Superior temporal gyrus (tissue), 1 donor: ENCODE data around the gene PTPRN2.
"Not testable (repeated sequence)": the region's sequence is repeated elsewhere in the genome, so short reads cannot be mapped to it uniquely, and the experiment has no call there.

ENCODE experiments used
- DNase-seq: peaks from one replicate; pipeline ENCODE4 v3.0.0-alpha.2; 2016; ENCODE audit errors: extremely low spot score

The PTPRN2 gene

GRCh38 chr7:158322616-158323530 is 264.8 kb downstream of the PTPRN2 start:
- peak; percentile 4 for DNase-seq

- DNase-seq = no peak
Observed at GRCh38 chr7:158321936-158322615, 265.5 kb downstream of the PTPRN2 start.

DNA sequence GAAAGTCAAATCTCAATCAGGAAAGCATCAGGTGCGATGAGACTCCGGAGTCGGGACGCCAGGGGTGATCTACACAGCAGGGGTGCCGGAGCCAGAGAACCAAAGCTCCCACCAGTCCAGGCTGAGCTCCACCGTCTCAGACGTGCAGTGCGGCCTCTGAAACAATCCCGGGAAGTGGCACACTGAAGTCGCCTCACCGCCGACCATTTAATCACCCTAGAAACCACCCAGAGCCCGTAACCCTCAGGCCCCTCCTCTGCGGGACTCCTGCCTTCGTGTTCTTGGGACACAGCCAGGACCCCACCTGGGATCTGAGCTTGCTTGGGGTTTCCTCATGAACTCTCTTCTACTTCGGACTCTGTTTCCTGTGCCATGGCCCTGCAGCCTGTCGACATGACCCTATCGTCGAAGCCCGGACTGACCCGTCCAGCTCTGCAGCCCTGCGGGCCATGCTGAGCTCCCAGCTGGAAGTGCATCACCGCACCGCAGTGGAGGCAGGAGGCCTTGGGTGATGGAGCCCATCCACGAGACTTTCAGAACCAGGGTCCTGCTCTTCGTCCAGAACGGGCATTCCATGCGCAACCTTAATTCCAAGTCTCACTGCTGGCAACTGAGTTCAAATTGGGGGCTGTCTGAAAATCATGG is 266.4 kb downstream of the PTPRN2 start:
- DNase-seq = peak; percentile 0

DNA sequence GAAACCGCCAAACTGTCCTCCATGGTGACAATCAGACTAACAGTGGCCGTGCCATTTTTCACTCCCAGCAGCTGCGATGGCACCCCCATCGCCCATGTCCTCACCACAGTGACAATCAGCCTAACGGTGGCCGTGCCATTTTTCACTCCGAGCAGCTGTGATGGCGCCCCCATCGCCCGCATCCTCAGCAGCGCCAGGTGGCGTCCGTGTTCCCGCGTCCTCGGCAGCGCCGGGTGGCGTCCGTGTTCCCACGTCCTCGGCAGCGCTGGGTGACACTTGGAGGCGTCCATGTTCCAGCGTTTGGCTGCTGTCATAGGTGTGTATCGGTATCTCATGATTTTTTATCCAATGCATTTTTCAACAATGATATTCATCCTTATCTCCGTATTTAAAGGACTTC is 267.3 kb downstream of the PTPRN2 start:
- no peak for DNase-seq

- no peak for DNase-seq
Observed at GRCh38 chr7:158318511-158318913, 269.1 kb downstream of the PTPRN2 start.

DNA sequence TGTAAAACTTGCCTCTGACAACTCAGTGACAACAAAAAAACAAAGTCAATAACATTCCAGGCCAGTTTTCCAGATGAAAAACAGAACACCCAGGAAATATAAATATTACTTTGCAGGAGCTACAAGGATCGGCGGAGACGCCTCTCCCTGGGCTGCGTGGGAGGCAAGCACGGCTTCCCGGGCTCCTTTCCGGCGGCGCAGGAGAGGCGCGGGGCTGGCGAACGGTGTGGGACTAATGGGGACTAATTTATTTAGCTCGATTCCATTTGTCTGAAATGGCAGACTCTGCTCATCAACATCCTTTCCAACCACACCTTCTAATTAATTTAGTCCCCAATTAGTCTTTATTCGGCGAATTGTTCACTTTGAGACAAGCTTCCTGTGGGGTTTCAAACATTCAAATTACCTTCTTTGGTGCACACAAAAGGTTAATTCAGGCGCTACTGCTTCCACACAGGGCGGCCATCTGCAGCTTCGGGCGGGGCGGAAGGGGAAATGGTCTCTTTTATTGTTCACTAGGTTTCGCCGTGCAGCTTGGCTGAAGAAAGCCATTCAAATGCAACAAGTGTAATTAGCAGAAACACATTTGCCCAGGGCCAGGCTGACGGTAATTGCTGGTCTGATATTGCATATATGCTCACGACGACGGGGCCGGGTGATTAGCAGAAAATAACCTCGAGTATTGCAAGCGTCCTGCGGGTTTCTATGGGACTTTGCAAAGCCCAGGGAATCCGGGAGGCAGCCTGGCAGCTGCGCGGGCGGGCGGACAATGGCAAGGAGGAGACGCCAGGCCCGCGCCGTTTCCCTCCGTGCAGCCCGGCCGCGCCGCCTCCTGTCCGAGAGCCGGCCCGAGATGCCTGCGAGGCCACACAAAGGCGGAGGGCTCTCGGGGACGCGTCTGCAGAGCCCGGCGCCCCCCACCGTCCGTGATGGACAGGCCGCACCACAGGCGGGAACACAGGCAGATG is 270.1 kb downstream of the PTPRN2 start:
- peak; percentile 16 for DNase-seq

- peak; percentile 6 for DNase-seq
Observed at GRCh38 chr7:158316466-158317031, 271.1 kb downstream of the PTPRN2 start.

DNA sequence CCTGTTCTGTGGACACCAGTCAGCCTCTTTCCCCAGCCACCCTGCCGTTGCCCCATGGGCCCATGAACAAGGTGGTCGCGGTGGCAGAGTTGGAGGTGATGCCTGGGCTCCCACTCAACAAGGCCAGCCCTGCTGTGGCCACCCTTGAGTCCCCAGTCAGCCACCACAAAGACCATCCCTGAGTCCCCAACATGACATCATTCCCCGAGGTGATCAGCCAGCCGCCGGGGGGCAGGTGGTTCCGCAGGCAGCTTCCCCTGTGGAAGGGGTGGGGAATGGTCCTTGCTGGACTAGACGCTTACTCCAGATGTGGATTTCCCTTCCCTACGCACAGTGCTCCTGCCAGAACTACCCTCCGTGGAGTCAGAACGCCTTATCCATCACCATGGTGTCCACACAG is 271.7 kb downstream of the PTPRN2 start:
- DNase-seq = no peak

DNA sequence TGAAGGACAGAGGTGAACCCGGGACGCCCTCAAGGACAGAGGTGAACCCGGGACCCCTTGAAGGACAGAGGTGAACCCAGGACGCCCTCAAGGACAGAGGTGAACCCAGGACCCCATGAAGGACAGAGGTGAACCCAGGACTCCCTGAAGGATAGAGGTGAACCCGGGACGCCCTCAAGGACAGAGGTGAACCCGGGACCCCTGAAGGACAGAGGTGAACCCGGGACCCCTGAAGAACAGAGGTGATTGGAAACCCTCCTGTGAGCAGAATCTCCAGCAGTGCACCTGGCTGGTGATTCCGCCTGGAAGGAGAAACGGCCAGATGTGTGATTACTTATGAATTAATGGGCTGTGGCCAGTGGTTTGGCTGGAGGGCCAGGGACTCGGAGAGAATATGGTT is 272.3 kb downstream of the PTPRN2 start:
- DNase-seq = no peak

- no peak for DNase-seq
Observed at GRCh38 chr7:158314394-158314793, 273.2 kb downstream of the PTPRN2 start.

- no peak for DNase-seq
Observed at GRCh38 chr7:158313931-158314330, 273.7 kb downstream of the PTPRN2 start.

DNA sequence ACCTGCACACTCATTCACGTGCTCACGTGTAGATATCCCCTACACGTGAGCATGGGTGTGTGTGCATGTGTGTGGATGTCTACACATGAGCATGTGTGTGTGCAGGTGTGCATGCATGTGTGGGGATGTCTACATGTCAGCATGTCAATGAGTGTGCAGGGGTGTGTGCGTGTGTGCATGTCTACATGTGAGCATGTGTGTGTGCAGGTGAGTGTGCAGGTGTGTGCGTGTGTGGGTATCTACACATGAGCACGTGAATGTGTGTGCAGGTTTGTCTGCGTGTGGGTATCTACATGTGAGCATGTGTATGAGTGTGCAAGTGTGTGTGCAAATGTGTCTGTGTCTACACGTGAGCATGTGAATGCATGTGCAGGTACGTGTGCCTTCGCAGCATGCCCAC is 274.8 kb downstream of the PTPRN2 start:
- no peak for DNase-seq

GRCh38 chr7:158311791-158312190 is 275.8 kb downstream of the PTPRN2 start:
- no peak for DNase-seq

DNA sequence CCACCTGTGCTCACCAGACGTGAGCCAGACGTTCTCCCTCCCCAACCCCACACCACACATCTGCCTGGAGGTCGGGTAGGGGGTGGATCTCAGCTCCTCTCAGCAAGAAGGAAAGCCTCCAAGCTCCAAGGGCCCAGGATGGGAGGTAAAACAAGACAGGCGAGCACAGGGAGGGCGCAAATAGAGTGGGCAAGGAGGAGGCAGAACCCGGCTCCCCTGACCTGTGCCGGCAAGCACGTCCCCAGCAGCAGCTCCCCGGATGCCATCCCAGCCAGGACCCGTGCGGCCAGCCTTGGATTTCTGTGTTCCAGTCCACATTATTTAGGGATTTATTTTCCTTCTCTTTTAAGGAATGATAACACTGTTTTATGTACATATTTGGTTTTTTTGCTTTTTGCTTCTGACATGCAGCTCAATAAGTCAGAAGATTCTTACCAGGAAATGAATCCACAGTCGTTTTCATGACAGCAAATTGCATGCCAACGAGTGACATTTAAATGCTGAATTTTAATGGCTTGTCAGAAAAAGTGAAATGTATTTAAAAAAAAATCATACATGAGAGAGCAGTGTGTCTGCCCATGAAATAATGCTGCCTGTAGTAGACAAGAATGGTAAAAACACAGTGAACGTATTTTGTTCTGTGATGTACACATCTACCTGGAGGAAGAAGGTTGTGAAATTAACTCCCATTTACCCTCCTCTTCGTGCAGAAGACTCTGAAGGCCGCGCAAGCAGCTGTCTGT is 276.5 kb downstream of the PTPRN2 start:
- DNase-seq = no peak

GRCh38 chr7:158309868-158310763 is 277.5 kb downstream of the PTPRN2 start:
- no peak for DNase-seq

- no peak for DNase-seq
Observed at GRCh38 chr7:158308001-158308400, 279.6 kb downstream of the PTPRN2 start.

DNA sequence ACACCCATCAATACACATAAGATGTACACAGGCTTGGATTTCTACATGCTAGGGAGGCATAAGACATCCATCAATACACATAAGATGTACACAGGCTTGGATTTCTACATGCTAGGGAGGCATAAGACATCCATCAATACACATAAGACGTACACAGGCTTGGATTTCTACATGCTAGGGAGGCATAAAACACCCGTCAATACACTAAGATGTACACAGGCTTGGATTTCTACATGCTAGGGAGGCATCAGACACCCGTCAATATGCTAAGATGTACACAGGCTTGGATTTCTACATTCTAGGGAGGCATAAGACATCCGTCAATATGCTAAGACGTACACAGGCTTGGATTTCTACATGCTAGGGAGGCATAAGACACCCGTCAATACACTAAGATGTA is 283.6 kb downstream of the PTPRN2 start:
- DNase-seq = not testable (repeated sequence)

DNA sequence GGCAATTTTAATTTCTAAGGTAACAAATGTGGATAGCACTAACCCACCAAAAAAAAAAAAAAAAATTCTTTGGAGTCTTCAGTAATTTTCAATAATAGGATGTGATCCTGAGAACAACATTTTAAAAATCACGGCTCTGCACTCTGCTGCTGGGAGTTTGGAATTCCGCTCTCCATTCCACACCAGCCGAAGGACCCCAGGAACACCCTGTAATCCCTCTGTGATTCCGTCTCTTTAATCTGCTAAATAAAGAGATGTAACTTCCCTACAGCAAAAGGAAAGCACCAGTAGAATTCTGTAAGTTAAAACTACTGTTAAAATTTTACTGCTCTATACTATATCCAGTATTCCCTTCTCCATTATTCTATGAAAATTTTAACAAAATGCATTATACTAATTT is 284.5 kb downstream of the PTPRN2 start:
- DNase-seq = no peak
